Epithelial cell of proximal tubule (primary cell): ENCODE data around the gene C1QC. TPM values are rescaled to one million over a fixed set of nuclear protein-coding genes. Genes with fewer than 3 reads are reported as not detected.

ENCODE experiments used
- DNase-seq: peaks from one replicate; pipeline ENCODE4 v3.0.0-alpha.2; 2011; ENCODE audit warnings: low read depth
- H3K4me3 ChIP-seq: 2 replicates; pipeline ENCODE4 v1.5.1; 2011; ENCODE audit warnings: low read depth, mild to moderate bottlenecking, low read length
- total RNA-seq: library from RNA; depleted of rRNA; stranded (reverse); fragments of >200 nt; gene quantifications from 2 replicates; pipeline ENCODE4 v1.2.3, GENCODE V29; 2015
- TF ChIP-seq, protein P1 (sequence below): conservative IDR thresholded peaks from 2 replicates; pipeline ENCODE4 v1.5.1; 2012; ENCODE audit warnings: low read depth, mild to moderate bottlenecking, low read length

C1QC gene
- total RNA-seq, 1 donor from 2014 or later, result not detected

DNA sequence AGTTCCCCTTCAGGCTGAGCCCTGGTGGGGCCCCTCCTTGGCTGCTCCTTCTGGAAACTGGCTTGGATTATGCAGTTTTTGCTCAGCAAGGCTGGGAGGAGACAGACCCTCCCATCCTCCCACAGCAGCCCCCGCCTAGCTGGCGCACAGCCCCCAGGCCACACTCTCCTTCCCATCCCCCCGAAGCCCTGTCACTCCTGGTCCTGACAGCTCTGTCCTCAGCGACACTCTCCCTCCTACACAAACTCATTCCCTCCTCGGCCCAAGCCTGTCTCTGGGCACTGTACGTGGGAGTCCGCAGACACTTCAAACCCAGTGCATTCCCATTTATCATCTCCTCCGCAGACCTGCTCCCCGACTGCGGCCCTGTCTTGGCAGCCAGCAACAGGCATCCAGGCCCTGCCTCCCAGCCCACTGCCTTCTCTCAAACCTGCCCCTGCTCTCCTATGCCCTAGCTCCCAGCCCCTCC, 42.2 kb downstream of the C1QC start:
- TF ChIP-seq, protein P1, sequence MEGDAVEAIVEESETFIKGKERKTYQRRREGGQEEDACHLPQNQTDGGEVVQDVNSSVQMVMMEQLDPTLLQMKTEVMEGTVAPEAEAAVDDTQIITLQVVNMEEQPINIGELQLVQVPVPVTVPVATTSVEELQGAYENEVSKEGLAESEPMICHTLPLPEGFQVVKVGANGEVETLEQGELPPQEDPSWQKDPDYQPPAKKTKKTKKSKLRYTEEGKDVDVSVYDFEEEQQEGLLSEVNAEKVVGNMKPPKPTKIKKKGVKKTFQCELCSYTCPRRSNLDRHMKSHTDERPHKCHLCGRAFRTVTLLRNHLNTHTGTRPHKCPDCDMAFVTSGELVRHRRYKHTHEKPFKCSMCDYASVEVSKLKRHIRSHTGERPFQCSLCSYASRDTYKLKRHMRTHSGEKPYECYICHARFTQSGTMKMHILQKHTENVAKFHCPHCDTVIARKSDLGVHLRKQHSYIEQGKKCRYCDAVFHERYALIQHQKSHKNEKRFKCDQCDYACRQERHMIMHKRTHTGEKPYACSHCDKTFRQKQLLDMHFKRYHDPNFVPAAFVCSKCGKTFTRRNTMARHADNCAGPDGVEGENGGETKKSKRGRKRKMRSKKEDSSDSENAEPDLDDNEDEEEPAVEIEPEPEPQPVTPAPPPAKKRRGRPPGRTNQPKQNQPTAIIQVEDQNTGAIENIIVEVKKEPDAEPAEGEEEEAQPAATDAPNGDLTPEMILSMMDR, result no peak
- no peak overlapping the region for H3K4me3 ChIP-seq
- DNase-seq, result no peak

DNA sequence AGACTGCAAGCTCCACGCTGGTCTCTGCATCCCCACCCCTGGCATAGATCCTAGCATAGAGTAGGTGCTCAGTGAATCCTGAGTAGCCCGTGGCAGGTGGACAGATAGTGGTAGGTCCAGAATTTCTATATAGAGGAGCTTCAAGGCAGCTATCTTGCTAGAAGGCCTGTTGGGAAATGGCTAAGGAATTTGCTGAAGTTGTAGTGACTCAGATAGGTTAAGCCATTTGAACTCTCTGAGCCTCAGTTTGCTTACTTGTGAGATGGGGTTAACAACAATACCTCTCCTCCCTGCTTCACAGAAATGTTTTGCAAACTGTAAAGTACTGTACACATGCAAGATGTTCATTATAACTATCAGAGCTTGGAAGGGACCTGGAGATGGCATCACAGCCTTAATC, 43.8 kb downstream of the C1QC start:
- no peak for DNase-seq
- H3K4me3 ChIP-seq, result no peak overlapping the region
- TF ChIP-seq, protein P1, result no peak

DNA sequence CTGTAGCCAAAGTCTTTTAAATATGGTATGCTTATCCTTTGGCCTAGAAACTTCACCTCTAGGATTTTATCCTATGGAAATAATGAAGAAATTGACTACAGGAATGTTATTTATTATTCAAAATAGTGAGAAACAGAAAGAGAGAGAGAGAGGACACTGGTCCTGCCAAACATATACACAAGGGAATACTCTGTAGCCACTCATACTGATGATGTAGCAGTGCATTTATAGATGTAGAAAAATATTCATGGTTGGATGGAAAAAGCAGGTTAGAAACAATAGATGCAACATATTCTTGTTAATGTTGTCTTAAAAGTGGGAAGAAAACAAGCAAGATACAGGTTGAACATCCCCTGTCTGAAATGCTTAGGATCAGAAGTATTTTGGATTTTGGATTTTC, 45.0 kb downstream of the C1QC start:
- no peak for DNase-seq
- no peak overlapping the region for H3K4me3 ChIP-seq
- TF ChIP-seq, protein P1, result no peak

DNA sequence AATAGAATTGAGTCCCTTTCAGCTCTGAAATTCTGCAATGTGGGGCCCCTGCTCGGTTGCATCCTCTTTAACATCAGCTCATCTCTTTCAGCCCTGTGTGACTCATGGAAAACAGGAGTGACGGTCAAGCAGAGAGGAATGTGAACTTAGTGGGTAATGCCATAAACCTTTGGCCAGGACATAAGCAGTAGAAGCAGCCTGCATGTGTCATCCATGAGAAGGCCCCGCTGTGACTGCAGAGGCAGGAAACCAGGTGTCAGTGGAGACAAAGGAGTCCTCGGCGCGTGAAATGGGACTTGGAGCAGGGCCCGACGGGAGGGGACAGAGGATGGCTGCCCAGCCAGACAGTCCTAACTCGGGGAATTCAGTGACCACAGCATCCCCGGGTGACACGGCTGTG, 46.1 kb downstream of the C1QC start:
- no peak overlapping the region for H3K4me3 ChIP-seq
- TF ChIP-seq, protein P1, result no peak
- peak; percentile 83 for DNase-seq

DNA sequence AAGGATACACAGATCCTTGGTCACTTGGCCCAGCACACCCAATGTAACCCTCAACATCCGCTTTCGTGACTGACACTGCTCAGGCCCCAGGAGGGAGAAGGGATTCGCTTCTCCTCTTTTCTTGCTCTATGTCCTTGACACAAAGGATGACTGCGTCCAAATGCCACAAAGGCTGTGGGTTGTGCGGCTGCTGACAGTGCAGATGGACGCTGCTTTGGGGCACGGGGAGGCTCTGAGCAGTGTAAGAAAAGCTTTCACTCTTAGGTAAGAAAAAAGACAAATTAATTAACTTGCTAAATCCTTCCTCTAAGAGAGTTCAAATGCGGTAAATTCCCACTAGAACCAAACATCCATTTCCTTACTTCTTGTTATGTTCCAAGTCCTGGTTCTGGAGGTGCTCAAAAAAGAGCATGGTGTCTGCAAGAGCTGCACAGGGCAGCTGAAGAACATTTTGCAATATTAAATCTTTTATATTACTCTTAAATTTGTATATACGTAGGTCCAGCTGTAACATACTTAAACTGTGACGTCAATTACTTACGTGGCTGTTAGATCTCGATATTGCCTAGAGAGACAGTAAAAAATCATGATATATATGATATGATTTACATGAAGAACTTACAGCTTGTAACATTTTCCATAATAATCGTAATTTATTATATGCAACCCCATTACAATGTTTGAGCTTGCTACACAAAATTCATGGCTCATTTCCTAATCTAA, 47.8 kb downstream of the C1QC start:
- TF ChIP-seq, protein P1, result no peak
- no peak for DNase-seq
- no peak overlapping the region for H3K4me3 ChIP-seq

DNA sequence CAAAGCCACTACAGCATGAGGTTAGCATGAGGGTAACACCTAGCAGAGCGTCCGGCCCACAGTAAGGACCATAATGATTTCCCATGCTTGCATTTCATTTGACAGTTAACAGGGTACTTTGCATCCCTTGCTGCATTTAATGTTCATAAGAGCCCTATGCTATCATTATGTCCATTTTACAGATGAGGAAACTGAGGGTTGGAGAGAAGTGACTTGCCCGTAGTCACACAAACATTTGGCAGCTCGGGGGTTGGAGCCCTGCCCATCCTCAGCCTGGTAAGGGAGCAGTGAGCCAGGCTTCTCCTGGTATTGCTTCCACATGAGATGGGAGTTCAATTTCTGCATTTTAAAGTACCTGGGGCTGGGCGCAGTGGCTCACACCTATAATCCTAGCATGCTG, 50.7 kb downstream of the C1QC start:
- TF ChIP-seq, protein P1, result no peak
- no peak overlapping the region for H3K4me3 ChIP-seq
- no peak for DNase-seq

DNA sequence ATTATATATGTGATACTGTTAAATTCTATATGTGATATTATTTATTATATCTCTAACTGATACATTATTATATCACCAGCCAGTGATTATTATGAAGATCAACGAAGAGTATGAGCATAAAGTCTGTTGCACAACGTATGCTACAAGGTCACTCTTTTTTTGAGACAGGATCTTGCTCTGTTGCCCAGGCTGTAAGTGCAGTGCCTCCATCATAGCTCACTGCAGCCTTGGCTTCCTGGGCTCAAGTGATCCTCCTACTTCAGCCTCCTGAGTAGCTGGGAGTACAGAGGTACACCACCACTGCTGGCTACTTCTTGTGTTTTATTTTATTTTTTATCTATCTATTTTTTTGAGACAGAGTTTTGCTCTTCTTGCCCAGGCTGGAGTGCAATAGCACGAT, 53.2 kb downstream of the C1QC start:
- H3K4me3 ChIP-seq, result no peak overlapping the region
- TF ChIP-seq, protein P1, result no peak
- DNase-seq, result no peak
